HG02588 (cell line): ENCODE data around the gene NCOA3.
"Not testable (repeated sequence)": the region's sequence is repeated elsewhere in the genome, so short reads cannot be mapped to it uniquely, and the experiment has no call there.

Source experiments
- ATAC-seq: cut with Tn5 transposase; IDR thresholded peaks from one replicate; pipeline ENCODE4 v1.9.1; 2021; ENCODE audit warnings: mild to moderate bottlenecking, moderate library complexity; ENCODE audit not compliant: unreplicated experiment

NCOA3 gene

GRCh38 chr20:47534405-47534804, 32.7 kb downstream of the NCOA3 start:
- ATAC-seq: no peak

- ATAC-seq: no peak
These were observed 33.4 kb downstream of the NCOA3 start for GRCh38 chr20:47535088-47535487.

- ATAC-seq: no peak
These were observed 34.3 kb downstream of the NCOA3 start for GRCh38 chr20:47535994-47536393.

- ATAC-seq: no peak
These were observed 39.0 kb downstream of the NCOA3 start for GRCh38 chr20:47540443-47541354.

- no peak for ATAC-seq
These were observed 39.8 kb downstream of the NCOA3 start for GRCh38 chr20:47541355-47541922.

- no peak for ATAC-seq
These were observed 41.3 kb downstream of the NCOA3 start for GRCh38 chr20:47543006-47543431.

- no peak for ATAC-seq
These were observed 42.6 kb downstream of the NCOA3 start for GRCh38 chr20:47544240-47544639.

- ATAC-seq: no peak
These were observed 43.2 kb downstream of the NCOA3 start for GRCh38 chr20:47544852-47545251.

- no peak for ATAC-seq
These were observed 43.8 kb downstream of the NCOA3 start for GRCh38 chr20:47545499-47545898.

- ATAC-seq: no peak
These were observed 44.7 kb downstream of the NCOA3 start for GRCh38 chr20:47546184-47547033.

GRCh38 chr20:47547034-47547387, 45.3 kb downstream of the NCOA3 start:
- ATAC-seq: no peak

GRCh38 chr20:47549671-47550070, 48.0 kb downstream of the NCOA3 start:
- no peak for ATAC-seq

GRCh38 chr20:47551222-47551621, 49.5 kb downstream of the NCOA3 start:
- ATAC-seq: no peak

GRCh38 chr20:47551841-47552240, 50.2 kb downstream of the NCOA3 start:
- no peak for ATAC-seq

- no peak for ATAC-seq
These were observed 51.3 kb downstream of the NCOA3 start for GRCh38 chr20:47552996-47553395.

GRCh38 chr20:47553594-47554235, 52.0 kb downstream of the NCOA3 start:
- ATAC-seq: not testable (repeated sequence)

- ATAC-seq: not testable (repeated sequence)
These were observed 52.6 kb downstream of the NCOA3 start for GRCh38 chr20:47554283-47554682.

- no peak for ATAC-seq
These were observed 55.5 kb downstream of the NCOA3 start for GRCh38 chr20:47557218-47557617.

- no peak for ATAC-seq
These were observed 56.1 kb downstream of the NCOA3 start for GRCh38 chr20:47557791-47558190.

GRCh38 chr20:47558295-47559066, 56.8 kb downstream of the NCOA3 start:
- no peak for ATAC-seq
